ENCODE measurements around the gene REPIN1.

The REPIN1 gene

DNA sequence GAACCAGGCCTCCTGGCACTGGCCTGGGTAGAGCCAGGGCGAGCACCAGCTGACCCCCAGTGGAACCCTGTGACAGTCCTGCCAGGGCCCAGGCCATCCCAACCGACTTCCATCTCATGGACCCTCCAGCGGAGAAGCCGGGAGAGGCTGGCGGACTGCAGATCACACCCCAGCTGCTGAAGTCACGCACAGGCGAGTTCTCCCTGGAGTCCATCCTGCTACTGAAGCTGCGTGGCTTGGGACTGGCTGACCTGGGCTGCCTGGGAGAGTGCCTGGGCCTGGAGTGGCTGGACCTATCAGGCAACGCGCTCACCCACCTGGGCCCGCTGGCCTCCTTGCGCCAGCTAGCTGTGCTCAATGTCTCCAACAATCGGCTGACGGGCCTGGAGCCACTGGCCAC, 31.9 kb upstream of the REPIN1 start:
- H3K27ac ChIP-seq (ENCODE audit: insufficient read depth, low read length, poor library complexity, severe bottlenecking) = no peak overlapping the region
- peaks cover 10% of the 10 kb centered on the region for H3K27me3 ChIP-seq (replicated peaks; ENCODE audit: control insufficient read depth, insufficient read depth, low read length, poor library complexity, severe bottlenecking)
- no peak for DNase-seq
- H3K4me1 ChIP-seq (ENCODE audit: control insufficient read depth, insufficient read depth, low read length, poor library complexity, severe bottlenecking) = no peaks in the 10 kb centered on the region
- H3K9me3 ChIP-seq (ENCODE audit: control insufficient read depth, low read length) = no peaks in the 10 kb centered on the region
- H3K4me3 ChIP-seq (ENCODE audit: insufficient read depth, low read depth, low read length, poor library complexity, severe bottlenecking) = no peak overlapping the region
- peaks cover 3% of the 10 kb centered on the region for H3K36me3 ChIP-seq (ENCODE audit: control insufficient read depth, insufficient read depth, low read length)

DNA sequence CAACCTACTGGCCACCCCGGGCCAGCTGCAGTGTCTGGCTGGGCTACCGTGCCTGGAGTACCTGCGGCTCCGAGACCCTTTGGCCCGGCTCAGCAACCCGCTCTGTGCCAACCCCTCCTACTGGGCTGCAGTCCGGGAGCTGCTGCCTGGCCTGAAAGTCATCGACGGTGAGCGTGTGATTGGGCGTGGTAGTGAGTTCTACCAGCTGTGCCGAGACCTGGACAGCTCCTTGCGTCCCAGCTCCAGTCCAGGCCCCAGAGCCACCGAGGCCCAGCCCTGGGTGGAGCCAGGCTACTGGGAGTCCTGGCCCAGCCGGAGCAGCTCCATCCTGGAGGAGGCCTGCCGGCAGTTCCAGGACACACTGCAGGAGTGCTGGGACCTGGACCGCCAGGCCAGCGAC, 31.4 kb upstream of the REPIN1 start:
- Histone ChIP-seq H3K4me1 (ENCODE audit: control insufficient read depth, insufficient read depth, low read length, poor library complexity, severe bottlenecking) (no peaks in the 10 kb centered on the region), H3K27me3 (replicated peaks; ENCODE audit: control insufficient read depth, insufficient read depth, low read length, poor library complexity, severe bottlenecking) (peaks cover 10% of the 10 kb centered on the region), H3K36me3 (ENCODE audit: control insufficient read depth, insufficient read depth, low read length) (peaks cover 3% of the 10 kb centered on the region), H3K27ac (ENCODE audit: insufficient read depth, low read length, poor library complexity, severe bottlenecking) (no peak overlapping the region), H3K4me3 (ENCODE audit: insufficient read depth, low read depth, low read length, poor library complexity, severe bottlenecking) (no peak overlapping the region), H3K9me3 (ENCODE audit: control insufficient read depth, low read length) (no peaks in the 10 kb centered on the region)
- no peak for DNase-seq

DNA sequence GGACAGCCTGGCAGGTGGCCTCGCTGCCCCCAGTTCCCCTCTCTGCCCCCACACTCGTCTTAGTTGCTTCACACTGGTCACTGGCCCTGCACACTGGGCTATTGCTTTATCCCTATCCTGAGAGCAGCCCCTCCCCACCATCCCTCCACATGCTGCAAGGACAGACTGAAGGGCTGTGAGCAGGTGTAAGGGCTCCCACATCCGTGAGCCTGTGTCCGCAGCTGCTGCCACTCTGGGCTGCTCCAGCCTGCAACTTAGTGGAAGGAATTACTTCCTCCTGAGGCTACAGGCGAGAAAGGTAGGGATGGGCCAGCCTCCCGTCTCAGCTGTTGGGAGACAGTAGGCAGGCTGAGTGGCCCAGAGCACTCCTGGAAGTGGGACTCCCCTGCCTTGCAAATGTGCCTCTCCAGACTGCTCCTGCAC, 31.0 kb upstream of the REPIN1 start:
- no peak overlapping the region for H3K4me3 ChIP-seq (ENCODE audit: insufficient read depth, low read depth, low read length, poor library complexity, severe bottlenecking)
- H3K9me3 ChIP-seq (ENCODE audit: control insufficient read depth, low read length) = no peaks in the 10 kb centered on the region
- H3K4me1 ChIP-seq (ENCODE audit: control insufficient read depth, insufficient read depth, low read length, poor library complexity, severe bottlenecking) = no peaks in the 10 kb centered on the region
- peaks cover 3% of the 10 kb centered on the region for H3K36me3 ChIP-seq (ENCODE audit: control insufficient read depth, insufficient read depth, low read length)
- DNase-seq = no peak
- peaks cover 10% of the 10 kb centered on the region for H3K27me3 ChIP-seq (replicated peaks; ENCODE audit: control insufficient read depth, insufficient read depth, low read length, poor library complexity, severe bottlenecking)
- no peak overlapping the region for H3K27ac ChIP-seq (ENCODE audit: insufficient read depth, low read length, poor library complexity, severe bottlenecking)

DNA sequence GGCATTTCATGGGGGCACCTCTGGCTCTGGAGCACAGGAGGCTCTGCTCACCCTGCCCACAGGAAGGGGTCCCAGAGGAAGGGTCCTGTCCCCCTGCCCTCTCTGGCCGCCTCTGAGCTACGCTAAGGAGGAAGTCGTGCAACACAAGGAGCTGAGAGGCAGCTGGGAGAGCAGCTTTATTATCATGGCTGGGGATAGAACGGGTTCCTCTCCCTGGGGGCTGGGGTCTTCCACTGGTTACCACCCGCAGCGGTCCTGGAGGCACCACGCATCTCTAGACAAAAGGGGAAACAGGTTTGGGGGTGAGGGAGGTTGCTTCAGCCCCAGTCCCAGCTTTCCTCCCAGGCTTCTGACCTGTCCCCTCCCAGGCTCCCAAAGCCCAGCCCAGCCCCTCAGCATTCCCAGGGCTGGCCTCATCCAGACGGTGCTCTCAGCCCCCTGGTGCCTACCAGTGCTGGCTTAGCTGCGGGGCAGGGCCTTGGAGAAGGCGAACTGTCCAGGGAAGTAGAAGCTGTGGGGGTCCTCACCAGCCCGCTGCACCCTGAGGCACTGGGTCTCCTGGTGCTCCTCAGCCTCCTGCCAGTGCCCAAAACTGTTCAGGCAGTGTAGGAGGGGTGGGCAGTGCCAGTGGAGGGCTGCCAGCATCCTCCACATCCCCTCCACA, 30.3 kb upstream of the REPIN1 start:
- H3K36me3 ChIP-seq (ENCODE audit: control insufficient read depth, insufficient read depth, low read length) = peaks cover 3% of the 10 kb centered on the region
- H3K27me3 ChIP-seq (replicated peaks; ENCODE audit: control insufficient read depth, insufficient read depth, low read length, poor library complexity, severe bottlenecking) = peaks cover 10% of the 10 kb centered on the region
- no peak overlapping the region for H3K4me3 ChIP-seq (ENCODE audit: insufficient read depth, low read depth, low read length, poor library complexity, severe bottlenecking)
- H3K4me1 ChIP-seq (ENCODE audit: control insufficient read depth, insufficient read depth, low read length, poor library complexity, severe bottlenecking) = no peaks in the 10 kb centered on the region
- H3K9me3 ChIP-seq (ENCODE audit: control insufficient read depth, low read length) = no peaks in the 10 kb centered on the region
- H3K27ac ChIP-seq (ENCODE audit: insufficient read depth, low read length, poor library complexity, severe bottlenecking) = no peak overlapping the region
- DNase-seq = no peak

DNA sequence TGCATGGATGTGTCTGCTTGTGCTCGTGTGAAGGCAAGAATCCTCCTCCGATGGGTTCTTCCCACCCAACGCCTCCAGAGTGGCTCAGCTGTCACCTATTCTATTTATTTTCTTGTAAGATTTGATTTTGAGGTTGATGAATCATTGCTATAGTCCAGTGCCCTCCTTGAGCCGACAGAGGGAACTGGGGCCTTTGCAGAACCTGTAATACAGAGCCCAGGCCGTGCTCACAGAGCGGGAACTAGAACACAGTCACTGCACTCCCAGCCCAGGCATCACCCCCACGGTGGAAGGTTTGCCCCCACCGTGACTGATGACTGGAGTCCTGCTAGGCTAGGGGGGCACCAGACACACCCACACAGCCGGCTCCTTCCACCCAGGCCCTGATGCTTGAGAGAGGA, 29.2 kb upstream of the REPIN1 start:
- Histone ChIP-seq H3K27me3 (replicated peaks; ENCODE audit: control insufficient read depth, insufficient read depth, low read length, poor library complexity, severe bottlenecking) (peaks cover 10% of the 10 kb centered on the region), H3K4me3 (ENCODE audit: insufficient read depth, low read depth, low read length, poor library complexity, severe bottlenecking) (no peak overlapping the region), H3K9me3 (ENCODE audit: control insufficient read depth, low read length) (no peaks in the 10 kb centered on the region), H3K4me1 (ENCODE audit: control insufficient read depth, insufficient read depth, low read length, poor library complexity, severe bottlenecking) (no peaks in the 10 kb centered on the region), H3K36me3 (ENCODE audit: control insufficient read depth, insufficient read depth, low read length) (peaks cover 3% of the 10 kb centered on the region), H3K27ac (ENCODE audit: insufficient read depth, low read length, poor library complexity, severe bottlenecking) (no peak overlapping the region)
- no peak for DNase-seq

DNA sequence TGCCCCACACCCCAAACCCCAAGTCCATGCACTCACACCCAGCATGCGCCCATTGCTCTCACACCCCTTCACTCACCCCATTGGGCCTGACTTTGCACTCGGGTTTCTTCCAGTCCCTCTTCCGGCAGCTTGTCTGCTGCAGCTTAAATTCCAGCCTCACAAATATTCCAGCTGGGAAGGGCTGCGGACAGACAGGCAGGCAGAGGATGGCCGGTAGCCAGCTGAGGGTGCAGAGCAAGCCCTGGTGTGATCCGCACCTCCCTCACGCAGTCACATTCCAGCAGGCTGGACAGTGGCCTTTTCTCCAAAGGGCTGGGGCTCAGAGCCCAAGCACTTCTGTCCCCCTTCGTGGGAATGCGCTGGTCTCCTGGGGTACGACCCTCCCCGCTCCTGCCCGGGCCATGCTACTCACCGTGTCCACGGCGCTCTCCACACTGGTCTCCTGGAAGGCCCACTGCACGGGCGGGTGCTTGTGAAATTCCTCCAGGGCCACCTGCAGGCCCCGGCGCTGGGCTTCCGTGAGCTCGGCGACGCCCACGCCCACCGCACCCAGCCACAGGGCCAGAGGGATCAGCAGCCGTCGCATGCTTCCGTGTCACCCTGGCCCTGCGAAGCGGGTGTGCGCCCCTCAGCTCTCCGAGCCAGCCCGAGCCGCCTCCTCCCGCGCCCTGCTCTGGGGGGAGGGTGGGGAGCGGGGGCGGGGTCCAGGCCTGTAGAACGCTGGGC, 28.4 kb upstream of the REPIN1 start:
- H3K9me3 ChIP-seq (ENCODE audit: control insufficient read depth, low read length) = no peaks in the 10 kb centered on the region
- H3K36me3 ChIP-seq (ENCODE audit: control insufficient read depth, insufficient read depth, low read length) = peaks cover 3% of the 10 kb centered on the region
- DNase-seq = no peak
- peaks cover 10% of the 10 kb centered on the region for H3K27me3 ChIP-seq (replicated peaks; ENCODE audit: control insufficient read depth, insufficient read depth, low read length, poor library complexity, severe bottlenecking)
- H3K4me1 ChIP-seq (ENCODE audit: control insufficient read depth, insufficient read depth, low read length, poor library complexity, severe bottlenecking) = no peaks in the 10 kb centered on the region
- H3K4me3 ChIP-seq (ENCODE audit: insufficient read depth, low read depth, low read length, poor library complexity, severe bottlenecking) = no peak overlapping the region
- H3K27ac ChIP-seq (ENCODE audit: insufficient read depth, low read length, poor library complexity, severe bottlenecking) = no peak overlapping the region

DNA sequence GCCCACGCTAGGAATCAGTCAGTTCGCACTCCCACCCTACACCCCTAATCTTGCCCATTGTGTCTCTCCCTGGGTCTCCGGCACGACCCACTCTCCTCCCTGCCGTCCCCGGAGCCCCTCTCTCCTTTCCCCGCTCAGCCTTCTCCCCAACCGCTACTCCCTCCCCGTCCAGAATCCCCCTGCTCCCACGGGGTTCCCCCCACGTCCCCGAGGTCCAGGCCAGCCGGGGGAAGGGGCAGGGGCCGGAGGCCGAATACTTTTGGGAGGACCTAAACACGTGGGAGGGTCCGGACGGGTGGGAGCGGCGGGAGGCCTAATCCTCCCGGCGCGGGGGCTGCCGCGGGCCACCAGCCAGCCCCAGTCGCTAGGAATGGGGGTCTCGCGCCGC, 27.8 kb upstream of the REPIN1 start:
- no peaks in the 10 kb centered on the region for H3K4me1 ChIP-seq (ENCODE audit: control insufficient read depth, insufficient read depth, low read length, poor library complexity, severe bottlenecking)
- H3K36me3 ChIP-seq (ENCODE audit: control insufficient read depth, insufficient read depth, low read length) = peaks cover 3% of the 10 kb centered on the region
- H3K27ac ChIP-seq (ENCODE audit: insufficient read depth, low read length, poor library complexity, severe bottlenecking) = no peak overlapping the region
- DNase-seq = no peak
- H3K27me3 ChIP-seq (replicated peaks; ENCODE audit: control insufficient read depth, insufficient read depth, low read length, poor library complexity, severe bottlenecking) = peaks cover 10% of the 10 kb centered on the region
- H3K4me3 ChIP-seq (ENCODE audit: insufficient read depth, low read depth, low read length, poor library complexity, severe bottlenecking) = no peak overlapping the region
- H3K9me3 ChIP-seq (ENCODE audit: control insufficient read depth, low read length) = no peaks in the 10 kb centered on the region

DNA sequence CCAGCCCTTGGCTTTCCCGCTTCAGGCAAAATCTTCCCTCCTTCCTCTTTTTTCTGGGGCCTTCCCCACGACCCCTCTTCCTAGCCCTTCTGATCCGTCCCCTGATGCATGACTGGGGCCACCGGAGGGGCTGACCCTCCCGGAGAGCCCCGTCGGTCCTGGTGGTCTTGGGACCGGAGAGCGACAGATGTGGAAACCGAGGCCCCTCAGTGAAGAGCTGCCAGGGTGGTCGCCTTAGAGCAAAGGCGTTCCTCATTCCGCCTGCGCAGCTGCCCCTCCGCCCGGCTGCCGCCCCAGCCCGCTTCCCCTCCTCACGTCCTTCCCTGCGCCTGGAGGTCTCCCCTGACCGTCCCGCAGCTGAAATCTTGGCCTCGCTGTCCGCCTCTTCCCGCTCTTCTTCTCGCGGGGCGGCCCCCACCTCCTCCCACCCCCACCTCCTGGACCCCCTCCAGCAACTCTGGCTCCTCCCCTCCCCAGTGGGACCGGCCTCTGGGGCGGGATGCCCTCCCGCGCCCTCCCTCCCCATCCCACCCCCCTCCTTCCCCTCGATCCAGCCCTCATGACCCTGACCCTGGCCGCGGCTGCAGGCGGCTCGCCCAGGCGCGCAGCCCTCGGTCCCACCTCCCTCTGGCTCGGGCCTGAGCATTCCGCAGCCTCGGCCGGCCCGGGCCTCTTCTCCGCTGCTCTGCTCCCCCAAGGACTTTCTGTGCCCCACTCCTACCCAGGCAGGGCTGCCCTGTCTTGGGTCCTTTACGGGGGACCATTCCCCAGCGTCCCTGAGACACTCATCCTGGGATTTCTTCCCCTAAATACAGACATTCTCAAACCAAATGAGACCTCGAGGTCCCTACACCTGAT, 27.1 kb upstream of the REPIN1 start, which contains the start of gene RARRES2:
RARRES2 (minus strand) TSS at position 367 of the 858 bp plus-strand sequence. CDS start 1,020 bp downstream, outside the sequence.
- Histone ChIP-seq H3K4me3 (ENCODE audit: insufficient read depth, low read depth, low read length, poor library complexity, severe bottlenecking) (no peak within 1 kb of the TSS), H3K9me3 (ENCODE audit: control insufficient read depth, low read length) (no peaks in the 10 kb centered on the region), H3K27me3 (replicated peaks; ENCODE audit: control insufficient read depth, insufficient read depth, low read length, poor library complexity, severe bottlenecking) (peaks cover 10% of the 10 kb centered on the region), H3K27ac (ENCODE audit: insufficient read depth, low read length, poor library complexity, severe bottlenecking) (no peak within 1 kb of the TSS), H3K36me3 (ENCODE audit: control insufficient read depth, insufficient read depth, low read length) (peaks cover 3% of the 10 kb centered on the region), H3K4me1 (ENCODE audit: control insufficient read depth, insufficient read depth, low read length, poor library complexity, severe bottlenecking) (no peaks in the 10 kb centered on the region)
- no peak for DNase-seq

DNA sequence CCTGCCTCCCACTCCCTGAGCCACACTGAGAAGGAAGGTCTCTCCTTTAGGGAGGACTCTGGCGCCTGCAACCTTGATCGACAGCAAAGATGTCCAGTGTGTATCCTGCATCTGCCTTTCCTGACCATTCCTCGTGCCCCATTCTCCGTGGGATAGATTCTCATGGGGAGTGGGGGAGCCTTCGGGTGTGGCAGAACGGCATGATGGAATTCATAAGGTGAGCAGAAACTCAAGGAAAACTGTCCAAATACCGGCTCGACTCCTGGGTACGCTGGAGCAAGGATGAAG, 26.6 kb upstream of the REPIN1 start:
- no peaks in the 10 kb centered on the region for H3K4me1 ChIP-seq (ENCODE audit: control insufficient read depth, insufficient read depth, low read length, poor library complexity, severe bottlenecking)
- peaks cover 3% of the 10 kb centered on the region for H3K36me3 ChIP-seq (ENCODE audit: control insufficient read depth, insufficient read depth, low read length)
- H3K4me3 ChIP-seq (ENCODE audit: insufficient read depth, low read depth, low read length, poor library complexity, severe bottlenecking) = no peak overlapping the region
- H3K9me3 ChIP-seq (ENCODE audit: control insufficient read depth, low read length) = no peaks in the 10 kb centered on the region
- H3K27me3 ChIP-seq (replicated peaks; ENCODE audit: control insufficient read depth, insufficient read depth, low read length, poor library complexity, severe bottlenecking) = peaks cover 10% of the 10 kb centered on the region
- H3K27ac ChIP-seq (ENCODE audit: insufficient read depth, low read length, poor library complexity, severe bottlenecking) = no peak overlapping the region
- DNase-seq = no peak

DNA sequence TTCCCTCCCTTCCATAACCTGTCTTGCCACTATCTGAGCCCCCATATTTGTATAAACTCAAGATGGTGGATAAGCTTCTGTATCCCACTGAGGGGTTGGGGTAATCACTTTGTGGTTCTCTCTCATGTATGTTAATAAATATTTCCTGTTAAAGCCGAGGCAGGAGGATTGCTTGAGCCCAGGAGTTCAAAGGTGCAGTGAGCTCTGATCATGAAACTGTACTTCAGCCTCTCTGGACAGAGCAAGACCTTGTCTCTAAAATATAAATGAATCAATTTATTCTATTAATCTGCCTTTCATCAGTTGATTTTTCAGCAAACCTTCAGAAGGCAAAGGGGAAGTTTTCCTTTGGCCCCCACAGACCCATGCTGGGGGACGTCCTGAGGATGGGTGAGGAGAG, 25.4 kb upstream of the REPIN1 start:
- H3K36me3 ChIP-seq (ENCODE audit: control insufficient read depth, insufficient read depth, low read length) = peaks cover 3% of the 10 kb centered on the region
- H3K4me1 ChIP-seq (ENCODE audit: control insufficient read depth, insufficient read depth, low read length, poor library complexity, severe bottlenecking) = no peaks in the 10 kb centered on the region
- H3K27ac ChIP-seq (ENCODE audit: insufficient read depth, low read length, poor library complexity, severe bottlenecking) = no peak overlapping the region
- no peak for DNase-seq
- H3K27me3 ChIP-seq (replicated peaks; ENCODE audit: control insufficient read depth, insufficient read depth, low read length, poor library complexity, severe bottlenecking) = peaks cover 10% of the 10 kb centered on the region
- no peaks in the 10 kb centered on the region for H3K9me3 ChIP-seq (ENCODE audit: control insufficient read depth, low read length)
- no peak overlapping the region for H3K4me3 ChIP-seq (ENCODE audit: insufficient read depth, low read depth, low read length, poor library complexity, severe bottlenecking)
